ENCODE results near the gene AGO4. TPM values are rescaled to one million over a fixed set of nuclear protein-coding genes. Genes with fewer than 3 reads are reported as not detected.

The AGO4 gene
- total RNA-seq, 1 experiment from 2014 or later: 6.1 TPM

DNA sequence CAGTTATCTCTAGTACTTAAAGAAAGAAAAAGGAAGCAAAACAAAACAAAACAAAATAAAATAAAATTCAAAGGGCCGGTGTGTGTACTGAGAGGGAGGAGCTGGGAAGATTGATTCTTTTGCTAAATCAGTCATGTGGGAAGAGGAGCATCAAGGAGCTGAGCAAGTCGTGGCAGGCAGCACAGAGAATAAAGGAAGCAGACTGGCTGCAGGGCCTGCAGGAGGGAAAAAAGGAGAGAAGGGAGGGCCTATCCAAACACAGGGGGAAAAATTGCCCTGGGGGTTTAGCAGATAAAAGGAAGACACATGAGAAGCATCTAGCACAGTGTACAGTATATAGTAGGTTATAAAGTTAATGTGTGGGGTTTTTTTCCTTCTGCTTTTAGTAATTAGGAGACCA lies 27.6 kb downstream of the AGO4 start:
- no TSS peak for BruUV-seq (replicated peaks)
- CTCF ChIA-PET: no interaction called here
- no peak for TF ChIP-seq POLR2A (IDR thresholded peaks at IDR 0.05; ENCODE audit: borderline replicate concordance, extremely low read depth, insufficient read depth, insufficient read length)
- TF ChIP-seq JUND (IDR thresholded peaks at IDR 0.05): no peak
- TF ChIP-seq, protein P1, sequence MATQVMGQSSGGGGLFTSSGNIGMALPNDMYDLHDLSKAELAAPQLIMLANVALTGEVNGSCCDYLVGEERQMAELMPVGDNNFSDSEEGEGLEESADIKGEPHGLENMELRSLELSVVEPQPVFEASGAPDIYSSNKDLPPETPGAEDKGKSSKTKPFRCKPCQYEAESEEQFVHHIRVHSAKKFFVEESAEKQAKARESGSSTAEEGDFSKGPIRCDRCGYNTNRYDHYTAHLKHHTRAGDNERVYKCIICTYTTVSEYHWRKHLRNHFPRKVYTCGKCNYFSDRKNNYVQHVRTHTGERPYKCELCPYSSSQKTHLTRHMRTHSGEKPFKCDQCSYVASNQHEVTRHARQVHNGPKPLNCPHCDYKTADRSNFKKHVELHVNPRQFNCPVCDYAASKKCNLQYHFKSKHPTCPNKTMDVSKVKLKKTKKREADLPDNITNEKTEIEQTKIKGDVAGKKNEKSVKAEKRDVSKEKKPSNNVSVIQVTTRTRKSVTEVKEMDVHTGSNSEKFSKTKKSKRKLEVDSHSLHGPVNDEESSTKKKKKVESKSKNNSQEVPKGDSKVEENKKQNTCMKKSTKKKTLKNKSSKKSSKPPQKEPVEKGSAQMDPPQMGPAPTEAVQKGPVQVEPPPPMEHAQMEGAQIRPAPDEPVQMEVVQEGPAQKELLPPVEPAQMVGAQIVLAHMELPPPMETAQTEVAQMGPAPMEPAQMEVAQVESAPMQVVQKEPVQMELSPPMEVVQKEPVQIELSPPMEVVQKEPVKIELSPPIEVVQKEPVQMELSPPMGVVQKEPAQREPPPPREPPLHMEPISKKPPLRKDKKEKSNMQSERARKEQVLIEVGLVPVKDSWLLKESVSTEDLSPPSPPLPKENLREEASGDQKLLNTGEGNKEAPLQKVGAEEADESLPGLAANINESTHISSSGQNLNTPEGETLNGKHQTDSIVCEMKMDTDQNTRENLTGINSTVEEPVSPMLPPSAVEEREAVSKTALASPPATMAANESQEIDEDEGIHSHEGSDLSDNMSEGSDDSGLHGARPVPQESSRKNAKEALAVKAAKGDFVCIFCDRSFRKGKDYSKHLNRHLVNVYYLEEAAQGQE (IDR thresholded peaks at IDR 0.05; ENCODE audit: low read depth): no peak
- no peak for TF ChIP-seq ZFX (IDR thresholded peaks at IDR 0.05)
- no peak for TF ChIP-seq TCF7L2 (IDR thresholded peaks at IDR 0.05; ENCODE audit: borderline replicate concordance, extremely low read depth, insufficient read depth, insufficient read length)
- TF ChIP-seq CEBPB (IDR thresholded peaks at IDR 0.05; ENCODE audit: low read depth): no peak
- TF ChIP-seq, protein P2, sequence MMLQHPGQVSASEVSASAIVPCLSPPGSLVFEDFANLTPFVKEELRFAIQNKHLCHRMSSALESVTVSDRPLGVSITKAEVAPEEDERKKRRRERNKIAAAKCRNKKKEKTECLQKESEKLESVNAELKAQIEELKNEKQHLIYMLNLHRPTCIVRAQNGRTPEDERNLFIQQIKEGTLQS (IDR thresholded peaks at IDR 0.05): no peak
- no peak for TF ChIP-seq CBX3 (IDR thresholded peaks at IDR 0.05; ENCODE audit: low read depth)
- TF ChIP-seq EZH2 (IDR thresholded peaks at IDR 0.05): no peak
- TF ChIP-seq EGR1 (IDR thresholded peaks at IDR 0.05; ENCODE audit: low read depth): no peak
- no peak for TF ChIP-seq SRF (IDR thresholded peaks at IDR 0.05; ENCODE audit: low read depth)
- no peak for TF ChIP-seq YY1 (IDR thresholded peaks at IDR 0.05; ENCODE audit: extremely low read depth, insufficient replicate concordance, low read depth, low read length)
- no peak for TF ChIP-seq SP1 (IDR thresholded peaks at IDR 0.05; ENCODE audit: low read depth)
- TF ChIP-seq RAD21 (IDR thresholded peaks at IDR 0.05; ENCODE audit: low read depth): no peak
- TF ChIP-seq, protein P3, sequence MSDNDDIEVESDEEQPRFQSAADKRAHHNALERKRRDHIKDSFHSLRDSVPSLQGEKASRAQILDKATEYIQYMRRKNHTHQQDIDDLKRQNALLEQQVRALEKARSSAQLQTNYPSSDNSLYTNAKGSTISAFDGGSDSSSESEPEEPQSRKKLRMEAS (IDR thresholded peaks at IDR 0.05): no peak
- TF ChIP-seq EZH2phosphoT487 (IDR thresholded peaks at IDR 0.05; ENCODE audit: borderline replicate concordance): no peak
- TF ChIP-seq ELF1 (IDR thresholded peaks at IDR 0.05; ENCODE audit: borderline replicate concordance, low read depth): no peak
- TF ChIP-seq, protein P4, sequence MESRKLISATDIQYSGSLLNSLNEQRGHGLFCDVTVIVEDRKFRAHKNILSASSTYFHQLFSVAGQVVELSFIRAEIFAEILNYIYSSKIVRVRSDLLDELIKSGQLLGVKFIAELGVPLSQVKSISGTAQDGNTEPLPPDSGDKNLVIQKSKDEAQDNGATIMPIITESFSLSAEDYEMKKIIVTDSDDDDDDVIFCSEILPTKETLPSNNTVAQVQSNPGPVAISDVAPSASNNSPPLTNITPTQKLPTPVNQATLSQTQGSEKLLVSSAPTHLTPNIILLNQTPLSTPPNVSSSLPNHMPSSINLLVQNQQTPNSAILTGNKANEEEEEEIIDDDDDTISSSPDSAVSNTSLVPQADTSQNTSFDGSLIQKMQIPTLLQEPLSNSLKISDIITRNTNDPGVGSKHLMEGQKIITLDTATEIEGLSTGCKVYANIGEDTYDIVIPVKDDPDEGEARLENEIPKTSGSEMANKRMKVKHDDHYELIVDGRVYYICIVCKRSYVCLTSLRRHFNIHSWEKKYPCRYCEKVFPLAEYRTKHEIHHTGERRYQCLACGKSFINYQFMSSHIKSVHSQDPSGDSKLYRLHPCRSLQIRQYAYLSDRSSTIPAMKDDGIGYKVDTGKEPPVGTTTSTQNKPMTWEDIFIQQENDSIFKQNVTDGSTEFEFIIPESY (IDR thresholded peaks at IDR 0.05; ENCODE audit: extremely low read depth, insufficient replicate concordance, low read length): no peak
- TF ChIP-seq ZNF274 (IDR thresholded peaks at IDR 0.05; ENCODE audit: low read depth, low read length): no peak
- TF ChIP-seq FOSL1 (IDR thresholded peaks at IDR 0.05; ENCODE audit: low read depth): no peak
- no peaks in the 10 kb centered on the region for H3K9me3 ChIP-seq (ENCODE audit: control insufficient read depth in 1 of 2, insufficient read depth in 1 of 2, low read depth in 1 of 2, low read length in 2 of 2)
- 0 out of 4 replicates have a peak, but pooled peaks cover 0 to 3% of the 10 kb centered on the region in 2 experiments for H3K36me3 ChIP-seq (ENCODE audit: control insufficient read depth in 1 of 2, insufficient read depth in 2 of 2, low read length in 2 of 2)
- no peaks in the 10 kb centered on the region for H3K9me2 ChIP-seq (ENCODE audit: insufficient read depth)
- H2AFZ ChIP-seq (ENCODE audit: low read depth, low read length, poor library complexity, severe bottlenecking): no peak overlapping the region
- no peaks in the 10 kb centered on the region for H4K20me1 ChIP-seq (ENCODE audit: insufficient read depth)
- RAD21 ChIA-PET (ENCODE audit: low non-redundant PET in 1 of 2, low total read pairs in 2 of 2, uncharacterized antibody in 2 of 2, unreplicated experiment in 2 of 2): no interaction called here
- H3K4me2 ChIP-seq (ENCODE audit: low read length): no peak overlapping the region
- intact Hi-C loops (cut with micrococcal nuclease): no loop called here
- DNase-seq (ENCODE audit: low read depth, low spot score): no peak
- no peak overlapping the region for H3K9ac ChIP-seq (ENCODE audit: low read length)
- H3K27me3 ChIP-seq (ENCODE audit: insufficient read depth, low read length): no peaks in the 10 kb centered on the region
- no peak overlapping the region for H3K4me3 ChIP-seq (replicated peaks in 1 of 2; ENCODE audit: low read depth in 1 of 2, low read length in 2 of 2)
- POLR2A ChIA-PET: no interaction called here
- H3K27ac ChIP-seq (ENCODE audit: low read depth, low read length): no peak overlapping the region
- H3K4me1 ChIP-seq (ENCODE audit: control insufficient read depth in 1 of 2, insufficient read depth in 2 of 2, low read length in 2 of 2): no peaks in the 10 kb centered on the region
- H3K79me2 ChIP-seq (ENCODE audit: insufficient read depth, low read length): no peaks in the 10 kb centered on the region
- ATAC-seq: no peak
